HL-60/S4 (cell line): ENCODE results near the gene SWSAP1.
"Not testable (repeated sequence)": the region's sequence is repeated elsewhere in the genome, so short reads cannot be mapped to it uniquely, and the experiment has no call there.

Source experiments
- in situ Hi-C: fragments of 300-500 bp; cut with MboI; formaldehyde crosslinking; loops from 2 replicates; pipeline ENCODE4 v1.14.3; 2022; ENCODE audit warnings: low sequenced_read_pairs

The SWSAP1 gene

DNA sequence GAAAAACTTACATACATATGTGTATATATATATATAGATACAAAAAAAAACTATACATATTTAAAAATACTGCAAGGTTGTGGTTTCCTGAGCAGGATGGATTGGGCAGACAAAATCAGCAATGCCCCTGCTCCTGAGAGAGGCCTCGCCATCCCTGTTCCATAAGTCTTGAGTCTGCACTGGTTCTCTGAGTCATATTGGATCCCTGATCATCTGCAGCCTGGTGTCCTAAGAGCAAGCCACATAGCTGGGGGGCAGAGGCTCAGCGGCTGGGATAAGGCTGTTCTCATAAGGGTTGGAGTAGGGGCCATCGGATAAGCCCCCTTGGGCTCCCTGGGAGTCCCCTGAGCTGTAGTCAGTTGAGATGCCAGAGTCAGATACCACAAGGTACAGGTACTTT lies 3.3 kb downstream of the SWSAP1 start:
- in situ Hi-C loops: no loop called here

- in situ Hi-C loops: no loop called here
Measured at GRCh38 chr19:11378319-11379189, 4.1 kb downstream of the SWSAP1 start.

- in situ Hi-C loops: not testable (repeated sequence)
Measured at GRCh38 chr19:11379269-11379845, 4.9 kb downstream of the SWSAP1 start.

- in situ Hi-C loops: no loop called here
Measured at GRCh38 chr19:11379857-11380350, 5.4 kb downstream of the SWSAP1 start.

GRCh38 chr19:11380653-11381537 lies 6.4 kb downstream of the SWSAP1 start:
- in situ Hi-C loops: no loop called here

- in situ Hi-C loops: no loop called here
Measured at GRCh38 chr19:11382898-11383705, 8.6 kb downstream of the SWSAP1 start.

- in situ Hi-C loops: no loop called here
Measured at GRCh38 chr19:11383706-11384048, 9.2 kb downstream of the SWSAP1 start.

- in situ Hi-C loops: no loop called here
Measured at GRCh38 chr19:11384778-11385129, 10.3 kb downstream of the SWSAP1 start.

GRCh38 chr19:11387162-11388034 lies 12.9 kb downstream of the SWSAP1 start:
- in situ Hi-C loops: no loop called here

- in situ Hi-C loops: no loop called here
Measured at GRCh38 chr19:11390359-11390758, 15.9 kb downstream of the SWSAP1 start.

DNA sequence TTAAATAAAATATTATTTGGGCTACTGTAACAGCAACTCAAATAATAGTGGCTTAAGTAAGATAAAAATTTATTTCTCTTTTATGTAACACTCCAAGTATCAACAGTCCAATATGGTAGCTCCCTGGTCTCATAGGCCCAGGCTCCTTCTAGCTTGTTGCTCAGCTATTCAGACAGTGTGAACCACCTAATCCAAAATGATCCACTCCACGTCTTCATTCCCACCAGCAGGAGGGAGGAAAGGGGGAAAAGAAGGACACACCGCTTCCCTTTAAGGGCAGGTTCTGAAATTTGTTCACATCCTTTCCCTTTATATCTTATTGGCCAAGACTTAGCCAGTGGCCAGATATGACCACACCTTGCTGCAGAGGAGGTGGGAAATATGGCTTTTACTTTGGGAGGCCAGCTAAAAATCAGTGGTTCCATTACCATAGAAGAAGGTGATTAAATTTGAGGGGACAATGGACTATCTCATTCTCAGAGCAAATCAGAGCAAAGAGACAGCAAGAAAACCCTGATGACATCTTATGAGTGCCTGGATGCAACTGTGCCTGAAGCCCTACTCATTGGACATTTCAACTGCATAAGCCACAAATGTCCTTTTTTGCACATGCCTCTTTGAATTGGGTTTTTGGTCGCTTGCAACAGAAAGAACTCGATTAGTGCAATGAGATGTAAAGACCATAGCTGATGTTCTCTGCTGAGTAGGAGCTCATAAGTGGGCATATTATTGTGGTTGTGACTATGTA lies 16.6 kb downstream of the SWSAP1 start:
- in situ Hi-C loops: no loop called here

DNA sequence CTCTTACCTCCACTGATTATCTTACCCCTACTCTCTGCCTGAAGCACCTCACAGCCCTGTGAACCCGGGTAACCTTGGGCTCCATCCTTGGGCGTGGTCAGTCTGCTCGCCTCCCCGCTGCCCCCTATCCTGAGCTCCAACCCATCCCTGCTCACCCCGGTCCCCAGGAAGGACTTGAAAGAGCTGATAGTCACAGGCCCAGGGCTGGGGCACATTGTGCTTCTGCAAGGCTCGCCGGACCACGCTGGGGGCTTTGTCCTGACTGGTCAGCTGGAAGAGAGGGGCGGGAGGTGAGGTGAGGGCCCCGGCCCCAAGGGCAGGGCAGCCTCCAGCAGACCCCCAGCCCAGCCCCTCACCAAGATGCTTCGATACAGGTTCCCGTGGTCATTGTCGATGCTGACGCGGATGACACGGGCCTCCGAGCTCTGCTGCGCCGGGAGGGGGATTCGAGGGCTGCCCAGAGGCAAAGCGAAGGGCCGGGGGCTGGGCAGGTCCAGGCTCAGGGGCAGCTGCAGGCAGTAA lies 22.7 kb downstream of the SWSAP1 start:
- in situ Hi-C loops: no loop called here

DNA sequence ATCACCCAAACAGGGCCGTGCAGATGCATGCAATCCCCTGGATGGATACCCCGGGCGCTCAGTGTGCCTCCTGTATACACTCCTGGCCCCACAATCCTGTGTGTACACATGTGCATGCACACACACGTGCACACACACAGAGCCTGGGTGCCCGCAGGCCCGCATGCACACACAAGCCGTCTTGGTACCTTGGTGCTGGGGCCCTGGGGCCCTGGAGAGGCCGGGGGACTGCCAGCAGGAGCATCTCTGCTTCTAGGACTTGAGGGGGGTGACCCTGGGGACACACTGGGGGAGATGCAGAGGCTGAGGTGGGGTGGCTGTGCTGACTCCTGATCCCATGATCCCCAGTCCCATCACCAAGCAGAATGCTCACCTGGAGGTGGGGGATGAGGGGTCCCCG lies 25.2 kb downstream of the SWSAP1 start:
- in situ Hi-C loops: no loop called here

DNA sequence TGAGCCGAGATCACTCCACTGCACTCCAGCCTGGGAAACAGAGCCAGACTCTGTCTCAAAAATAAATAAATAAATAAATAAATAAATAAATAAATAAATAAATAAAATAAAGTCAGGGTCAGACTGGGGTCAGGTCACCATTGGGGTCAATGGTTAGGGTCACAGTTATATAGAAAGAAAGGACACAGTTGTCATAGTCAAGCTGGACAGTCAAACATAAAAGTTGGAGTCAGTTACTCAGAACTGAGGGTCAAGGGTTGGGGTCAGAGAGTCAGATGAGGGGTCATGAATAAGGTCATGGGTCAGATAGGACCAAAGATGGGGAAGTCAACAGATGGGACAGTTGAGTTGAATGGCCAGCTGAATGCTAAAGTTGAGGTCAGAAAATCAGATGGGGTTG lies 26.3 kb downstream of the SWSAP1 start:
- in situ Hi-C loops: no loop called here

DNA sequence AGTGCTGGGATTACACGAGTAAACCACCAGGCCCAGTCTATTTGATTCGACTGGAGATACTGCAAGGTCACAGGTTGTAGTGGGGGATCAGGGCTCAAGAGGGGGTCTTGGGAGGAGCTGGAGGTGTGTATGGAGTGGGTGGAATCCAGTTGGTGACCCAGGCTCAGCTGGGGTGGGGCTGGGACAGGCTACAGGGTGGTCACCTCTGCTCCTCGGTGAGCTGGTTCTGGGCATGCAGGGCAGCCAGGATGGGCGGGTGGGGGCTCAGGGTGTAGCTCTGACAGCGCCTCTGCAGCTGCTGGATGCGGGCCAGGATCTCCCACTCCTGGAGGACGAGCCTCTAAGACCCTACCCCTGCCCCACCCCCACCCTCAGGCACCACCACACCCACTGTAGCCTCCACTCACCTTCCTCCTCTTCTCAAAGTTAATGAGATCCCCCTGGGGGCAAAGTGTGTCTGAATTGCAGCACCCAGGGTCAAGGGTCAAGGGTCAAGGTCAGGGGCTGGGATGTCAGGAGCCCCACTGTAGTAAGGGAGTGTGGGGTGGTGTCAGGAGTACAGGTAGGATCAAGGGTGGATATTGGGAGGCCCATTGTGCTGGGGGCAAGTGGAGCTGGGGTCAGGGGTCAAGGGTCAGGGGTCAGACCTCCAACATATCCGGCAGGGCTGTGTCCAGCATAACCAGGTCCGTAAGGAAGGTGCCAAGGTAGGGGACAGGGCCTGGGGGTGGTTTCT lies 27.5 kb downstream of the SWSAP1 start:
- in situ Hi-C loops: no loop called here

DNA sequence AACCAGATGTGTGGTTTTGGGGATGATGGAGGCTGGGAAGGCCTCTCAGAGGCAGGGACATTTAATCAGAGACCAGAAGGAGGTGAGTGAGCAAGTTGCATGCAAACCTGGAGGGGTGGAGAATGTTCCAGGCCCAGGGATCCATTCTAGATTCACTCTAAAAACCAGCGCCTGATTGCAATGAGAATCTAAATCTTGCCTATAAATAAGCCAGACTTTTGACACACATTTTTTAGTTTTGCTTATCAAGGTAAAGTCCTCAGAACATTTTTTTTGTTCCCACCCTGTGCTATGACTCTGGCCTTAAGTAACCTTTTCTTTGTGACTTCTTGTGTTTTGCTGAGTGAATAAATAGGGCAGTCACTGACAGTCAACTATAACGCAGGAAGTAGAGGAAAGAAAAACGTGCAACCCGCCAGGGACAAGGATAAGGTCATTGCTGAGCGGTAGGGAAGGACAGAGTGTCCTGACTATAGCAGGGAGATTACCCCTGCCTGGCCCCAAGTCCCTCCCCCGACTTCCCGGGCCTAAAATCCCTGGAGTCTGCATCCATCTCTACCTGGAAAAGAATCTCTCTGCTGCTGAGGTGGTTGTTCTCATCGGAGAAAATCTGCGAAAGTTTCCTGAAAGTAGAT lies 30.2 kb downstream of the SWSAP1 start:
- in situ Hi-C loops: no loop called here

- in situ Hi-C loops: no loop called here
Measured at GRCh38 chr19:11405846-11406643, 31.6 kb downstream of the SWSAP1 start.
